GM21528 (cell line): ENCODE data around the gene TRIM7.
A peak's percentile ranks its signal among the peaks of the same experiment; 100 is the strongest.

Source experiments
- ATAC-seq: cut with Tn5 transposase; IDR thresholded peaks from one replicate; pipeline ENCODE4 v1.9.1; 2021; ENCODE audit warnings: mild to moderate bottlenecking, moderate library complexity; ENCODE audit not compliant: unreplicated experiment, low FRiP score

TRIM7 gene

DNA sequence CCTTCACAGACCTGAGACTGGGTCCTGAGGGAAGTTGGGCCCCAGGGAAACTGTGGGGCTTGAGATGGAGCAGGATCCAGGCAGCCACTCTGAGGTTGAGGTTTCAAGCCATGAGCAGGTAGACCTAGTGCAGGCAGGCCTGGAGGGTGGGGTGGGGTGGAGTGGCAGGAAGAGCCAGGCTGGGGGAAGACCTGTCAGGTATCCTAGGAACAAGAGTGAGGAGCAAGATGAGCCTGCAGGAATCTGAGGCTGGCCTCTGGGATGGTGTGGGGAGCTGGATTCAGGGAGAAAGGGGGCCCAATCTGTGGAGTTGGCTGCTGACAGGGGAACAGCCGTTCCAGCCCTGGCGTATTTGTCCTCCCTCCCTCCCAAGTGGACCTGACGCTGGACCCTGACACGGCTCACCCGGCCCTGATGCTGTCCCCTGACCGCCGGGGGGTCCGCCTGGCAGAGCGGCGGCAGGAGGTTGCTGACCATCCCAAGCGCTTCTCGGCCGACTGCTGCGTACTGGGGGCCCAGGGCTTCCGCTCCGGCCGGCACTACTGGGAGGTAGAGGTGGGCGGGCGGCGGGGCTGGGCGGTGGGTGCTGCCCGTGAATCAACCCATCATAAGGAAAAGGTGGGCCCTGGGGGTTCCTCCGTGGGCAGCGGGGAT, 28.9 kb upstream of the TRIM7 start:
- ATAC-seq = no peak

- ATAC-seq = no peak
Observed at GRCh38 chr5:181233088-181233800, 28.2 kb upstream of the TRIM7 start.

- ATAC-seq = no peak
Observed at GRCh38 chr5:181232593-181232992, 27.6 kb upstream of the TRIM7 start.

GRCh38 chr5:181231432-181231831, 26.4 kb upstream of the TRIM7 start:
- ATAC-seq = no peak

DNA sequence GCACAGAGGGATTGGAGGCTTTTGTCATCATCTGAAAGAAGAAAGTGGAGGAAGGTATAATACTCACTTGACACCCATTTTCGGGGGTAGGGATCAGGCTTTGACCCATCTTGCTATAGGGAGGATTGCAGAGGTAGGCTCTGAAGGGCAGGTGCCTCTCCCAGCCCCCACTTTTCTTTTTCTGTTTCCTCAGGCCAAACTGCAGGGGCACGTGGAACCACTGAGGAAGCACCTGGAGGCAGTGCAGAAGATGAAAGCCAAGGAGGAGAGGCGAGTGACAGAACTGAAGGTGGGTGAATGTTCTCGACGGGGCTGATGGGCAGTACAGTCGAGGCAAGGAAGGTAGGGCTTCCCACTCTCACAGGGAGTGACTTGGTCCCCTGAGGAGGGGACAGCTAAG, 25.6 kb upstream of the TRIM7 start:
- ATAC-seq = no peak

DNA sequence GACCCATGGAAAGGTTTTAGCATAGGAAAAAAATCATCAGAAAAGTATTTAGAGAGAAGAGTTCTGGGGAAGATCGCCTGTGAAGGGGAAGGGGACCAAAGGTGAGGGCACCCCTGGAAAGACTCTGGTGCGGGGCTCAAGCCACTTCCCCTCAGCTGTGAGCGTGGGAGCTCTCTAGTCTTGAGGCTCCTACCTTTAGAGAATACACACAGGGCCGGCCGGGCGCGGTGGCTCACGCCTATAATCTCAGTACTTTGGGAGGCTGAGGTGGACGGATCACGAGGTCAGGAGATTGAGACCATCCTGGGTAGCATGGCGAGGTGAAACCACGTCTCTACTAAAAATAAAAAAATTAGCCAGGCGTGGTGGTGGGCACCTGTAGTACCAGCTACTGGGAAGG, 25.0 kb upstream of the TRIM7 start:
- no peak for ATAC-seq

DNA sequence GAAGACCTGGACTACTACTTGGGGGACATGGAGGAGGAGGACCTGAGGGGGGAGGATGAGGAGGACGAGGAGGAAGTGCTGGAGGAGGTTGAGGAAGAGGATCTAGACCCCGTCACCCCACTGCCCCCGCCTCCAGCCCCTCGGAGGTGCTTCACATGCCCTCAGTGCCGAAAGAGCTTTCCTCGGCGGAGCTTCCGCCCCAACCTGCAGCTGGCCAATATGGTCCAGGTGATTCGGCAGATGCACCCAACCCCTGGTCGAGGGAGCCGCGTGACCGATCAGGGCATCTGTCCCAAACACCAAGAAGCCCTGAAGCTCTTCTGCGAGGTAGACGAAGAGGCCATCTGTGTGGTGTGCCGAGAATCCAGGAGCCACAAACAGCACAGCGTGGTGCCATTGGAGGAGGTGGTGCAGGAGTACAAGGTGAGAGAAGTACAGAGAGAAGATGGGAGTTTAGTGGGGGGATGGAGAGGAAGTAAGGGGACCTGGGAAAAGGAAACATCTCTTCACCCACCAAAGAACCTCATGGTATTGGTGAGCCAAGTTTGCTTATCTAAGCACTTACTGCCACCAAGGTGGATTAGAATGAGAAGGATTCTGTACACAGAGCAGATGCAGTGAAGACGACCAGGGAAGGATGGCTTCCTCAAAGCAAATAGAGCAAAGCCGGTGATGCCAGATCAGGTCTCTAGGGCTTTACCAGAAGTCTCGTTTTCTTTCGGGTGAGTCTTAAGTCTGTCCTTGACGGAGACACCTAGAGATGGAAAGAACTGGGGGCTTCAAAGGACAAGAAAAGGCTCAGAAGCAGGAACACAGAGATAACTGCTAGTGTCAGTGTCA, 19.6 kb upstream of the TRIM7 start:
- no peak for ATAC-seq

DNA sequence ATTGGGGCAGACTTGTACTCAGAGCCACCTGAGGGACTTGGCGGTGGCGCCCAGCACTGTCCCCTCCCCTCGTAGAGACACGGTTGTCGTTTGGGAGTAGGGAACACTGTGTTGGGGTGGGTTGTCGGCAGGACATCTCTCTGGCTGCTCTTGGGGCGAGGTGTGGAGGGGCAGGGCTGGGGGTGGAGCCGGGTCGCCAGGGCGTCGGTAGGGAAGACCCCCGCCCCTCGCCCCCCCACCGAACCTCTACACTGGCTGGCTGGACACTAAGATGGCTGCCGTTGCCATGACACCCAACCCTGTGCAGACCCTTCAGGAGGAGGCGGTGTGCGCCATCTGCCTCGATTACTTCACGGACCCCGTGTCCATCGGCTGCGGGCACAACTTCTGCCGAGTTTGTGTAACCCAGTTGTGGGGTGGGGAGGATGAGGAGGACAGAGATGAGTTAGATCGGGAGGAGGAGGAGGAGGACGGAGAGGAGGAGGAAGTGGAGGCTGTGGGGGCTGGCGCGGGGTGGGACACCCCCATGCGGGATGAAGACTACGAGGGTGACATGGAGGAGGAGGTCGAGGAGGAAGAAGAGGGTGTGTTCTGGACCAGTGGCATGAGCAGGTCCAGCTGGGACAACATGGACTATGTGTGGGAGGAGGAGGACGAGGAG, 18.9 kb upstream of the TRIM7 start:
- ATAC-seq = peak; percentile 2

DNA sequence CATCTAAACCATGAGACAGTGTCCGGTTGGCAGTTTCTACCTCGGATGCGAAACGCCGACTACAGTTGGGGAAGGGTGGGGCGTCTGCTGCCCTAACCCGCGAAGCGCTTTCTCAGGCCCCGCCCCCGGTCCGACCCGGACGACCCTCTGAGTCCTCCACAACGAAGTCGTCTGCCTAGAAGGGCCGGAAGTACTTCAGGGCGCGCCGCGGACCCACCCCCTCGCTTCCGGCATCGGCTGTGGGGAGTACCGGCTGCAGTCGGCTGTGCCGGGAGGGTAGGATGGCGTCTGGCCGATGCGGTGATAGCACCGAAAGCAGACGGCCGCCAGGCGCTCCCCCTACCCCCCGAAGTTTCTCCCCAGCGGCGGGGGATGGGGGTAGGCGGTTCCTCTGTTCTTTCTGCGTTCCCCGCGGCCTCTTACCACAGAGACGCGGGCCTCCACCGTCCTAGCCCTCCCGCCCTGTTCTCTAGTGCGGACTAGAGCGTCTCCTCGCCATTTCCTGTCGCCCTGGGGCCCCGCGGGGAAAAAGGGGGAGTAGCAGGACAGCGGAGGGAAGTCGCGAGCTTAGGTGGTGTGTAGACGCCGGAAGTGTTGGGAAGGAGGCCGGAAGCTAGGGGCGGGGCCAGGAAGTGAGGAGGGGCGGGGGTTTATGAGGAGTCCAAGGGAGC, 18.2 kb upstream of the TRIM7 start, which contains the start of gene TRIM41:
TRIM41 (plus strand) TSS at position 224 of the 671 bp plus-strand sequence. CDS start 719 bp downstream, outside the sequence.
- ATAC-seq = peak; percentile 74

- no peak for ATAC-seq
Observed at GRCh38 chr5:181222630-181223057, 17.6 kb upstream of the TRIM7 start.

GRCh38 chr5:181221792-181222629, 17.0 kb upstream of the TRIM7 start:
- peak; percentile 26 for ATAC-seq

DNA sequence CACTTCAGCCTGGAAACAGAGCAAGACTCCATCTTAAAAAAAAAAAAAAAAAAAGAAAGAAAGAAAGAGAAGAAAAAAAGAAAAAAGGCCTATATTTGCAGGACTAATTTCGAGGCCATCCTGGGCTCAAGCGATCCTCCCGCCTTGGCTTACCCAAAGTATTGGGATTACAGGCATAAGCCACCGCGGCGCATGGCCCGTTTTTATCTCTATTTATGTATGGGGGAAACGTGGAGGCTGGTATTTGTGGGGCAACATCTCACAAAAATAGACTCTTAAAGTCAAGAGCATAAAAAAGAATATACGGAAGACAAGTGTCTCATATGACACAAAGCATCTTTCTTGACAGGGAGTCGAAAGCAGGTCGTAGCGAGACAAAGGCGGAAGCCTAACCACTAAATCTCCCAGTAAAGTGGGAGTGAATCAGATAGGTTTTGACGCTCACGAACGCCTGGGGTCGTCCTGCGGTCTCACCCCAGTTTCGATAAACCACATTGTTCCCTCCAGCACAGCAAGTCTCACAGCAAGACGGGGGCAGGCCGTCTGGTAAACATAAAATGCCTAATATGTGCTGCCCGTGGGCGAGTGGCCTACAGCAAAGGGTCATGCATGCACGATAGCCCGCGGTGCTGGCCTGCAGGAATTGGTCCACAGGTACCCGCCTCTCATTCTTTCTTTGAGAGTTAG, 16.3 kb upstream of the TRIM7 start:
- ATAC-seq = no peak

DNA sequence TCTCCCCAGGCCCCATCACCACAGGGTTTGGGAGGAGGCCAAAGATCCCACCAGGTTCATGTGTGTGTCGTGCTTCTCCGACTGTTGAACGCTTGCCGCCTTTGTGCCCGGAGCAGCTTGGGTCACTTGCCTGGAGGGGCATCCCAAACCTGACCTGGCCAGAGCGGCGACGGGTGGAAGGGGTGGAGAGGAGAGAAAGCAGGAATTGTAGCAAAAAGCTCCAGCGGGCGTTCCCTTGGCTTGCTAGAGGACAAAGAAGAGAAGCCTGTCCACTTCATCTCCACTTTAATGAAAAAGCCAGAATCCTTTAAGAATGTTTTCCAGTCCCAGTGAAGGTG, 15.2 kb upstream of the TRIM7 start:
- ATAC-seq = no peak

DNA sequence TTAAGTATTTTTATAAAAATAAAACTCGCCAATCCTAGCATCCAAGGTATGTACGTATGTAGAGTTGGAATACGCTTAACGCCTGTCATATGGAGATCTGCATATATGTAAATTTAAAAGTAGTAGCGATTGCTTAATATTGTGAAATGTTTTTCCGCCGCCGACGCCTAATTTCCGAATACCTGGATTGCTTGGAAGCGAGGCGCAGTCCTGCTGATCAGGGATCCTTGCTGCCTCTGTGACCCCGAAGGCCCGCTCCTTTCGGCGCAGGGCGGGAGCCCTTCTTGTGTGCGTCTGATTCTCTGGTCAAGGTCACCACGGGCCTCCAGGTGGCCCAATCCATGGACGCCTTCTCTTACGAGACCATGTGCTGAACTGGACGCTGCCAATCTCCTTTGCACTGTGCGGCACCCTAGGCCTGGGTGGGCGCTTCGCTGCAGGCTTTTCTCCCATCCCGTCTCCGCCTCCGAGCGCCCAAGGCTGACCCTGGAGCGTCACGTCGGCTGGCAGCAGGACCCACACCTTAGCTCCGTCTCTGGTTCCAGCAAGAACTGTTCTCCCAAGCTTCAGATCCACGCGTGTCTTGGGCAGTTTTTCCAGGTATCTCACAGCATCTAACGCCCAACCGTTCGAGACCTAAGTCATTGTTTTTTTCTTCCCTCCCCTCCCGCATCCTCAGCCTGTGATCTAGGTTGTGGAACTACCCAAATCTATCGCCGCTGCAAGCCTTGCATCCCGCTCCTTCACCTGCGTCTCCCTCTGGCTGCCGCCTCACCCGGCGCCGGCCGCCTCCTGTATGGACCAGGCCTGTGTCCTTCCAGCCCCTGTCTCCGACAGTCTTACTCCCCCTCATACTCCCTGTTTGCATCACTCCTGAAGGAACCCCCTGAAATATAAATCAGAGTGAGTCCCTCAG, 14.5 kb upstream of the TRIM7 start:
- ATAC-seq = no peak

DNA sequence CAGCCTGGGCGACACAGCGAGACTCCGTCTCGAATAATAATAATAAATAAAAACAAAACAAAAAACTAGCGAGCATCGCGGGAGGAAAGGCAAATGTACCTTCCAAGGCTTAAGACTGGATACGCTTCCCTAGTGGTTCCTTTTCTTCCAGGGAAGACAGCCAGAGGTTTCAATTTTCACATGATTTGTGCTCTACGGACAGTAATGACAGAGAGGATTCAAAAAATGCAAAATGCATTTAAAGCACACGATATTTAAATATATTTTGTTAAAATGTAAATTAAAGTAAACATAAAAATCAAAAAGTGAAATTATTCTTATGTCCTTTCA, 13.8 kb upstream of the TRIM7 start:
- ATAC-seq = no peak

GRCh38 chr5:181217803-181218062, 12.7 kb upstream of the TRIM7 start:
- ATAC-seq = peak; percentile 9

GRCh38 chr5:181217111-181217802, 12.3 kb upstream of the TRIM7 start:
- peak; percentile 32 for ATAC-seq
